Stromal cell of bone marrow (primary cell): Measurements from ENCODE around the gene ASCC1.
"Not testable (repeated sequence)": the region's sequence is repeated elsewhere in the genome, so short reads cannot be mapped to it uniquely, and the experiment has no call there.

Experiments
- DNase-seq: peaks from one replicate; pipeline ENCODE4 v3.0.0-alpha.2; 2012; ENCODE audit warnings: low read depth

The ASCC1 gene

GRCh38 chr10:72248468-72249151, 32.5 kb upstream of the ASCC1 start:
- no peak for DNase-seq

GRCh38 chr10:72245949-72246525, 30.0 kb upstream of the ASCC1 start:
- DNase-seq: no peak

- no peak for DNase-seq
These were observed 28.5 kb upstream of the ASCC1 start for GRCh38 chr10:72244573-72245038.

GRCh38 chr10:72243822-72244437, 27.9 kb upstream of the ASCC1 start:
- peak; percentile 86 for DNase-seq

GRCh38 chr10:72242675-72243074, 26.6 kb upstream of the ASCC1 start:
- DNase-seq: no peak

- no peak for DNase-seq
These were observed 25.7 kb upstream of the ASCC1 start for GRCh38 chr10:72241691-72242252.

GRCh38 chr10:72240371-72240770, 24.3 kb upstream of the ASCC1 start:
- no peak for DNase-seq

GRCh38 chr10:72239409-72239808, 23.3 kb upstream of the ASCC1 start:
- DNase-seq: no peak

- DNase-seq: no peak
These were observed 22.5 kb upstream of the ASCC1 start for GRCh38 chr10:72238392-72239175.

GRCh38 chr10:72235544-72236279, 19.6 kb upstream of the ASCC1 start:
- no peak for DNase-seq

GRCh38 chr10:72234560-72235095, 18.6 kb upstream of the ASCC1 start:
- no peak for DNase-seq

- no peak for DNase-seq
These were observed 17.5 kb upstream of the ASCC1 start for GRCh38 chr10:72233621-72234020.

- DNase-seq: peak; percentile 61
These were observed 13.5 kb upstream of the ASCC1 start for GRCh38 chr10:72229261-72230251.

- DNase-seq: no peak
These were observed 12.3 kb upstream of the ASCC1 start for GRCh38 chr10:72228318-72228751.

GRCh38 chr10:72227826-72228225, 11.8 kb upstream of the ASCC1 start:
- no peak for DNase-seq

- DNase-seq: no peak
These were observed 10.4 kb upstream of the ASCC1 start for GRCh38 chr10:72226418-72227027.

GRCh38 chr10:72224191-72224590, 8.1 kb upstream of the ASCC1 start:
- DNase-seq: not testable (repeated sequence)

- no peak for DNase-seq
These were observed 7.6 kb upstream of the ASCC1 start for GRCh38 chr10:72223743-72224101.

- DNase-seq: no peak
These were observed 5.2 kb upstream of the ASCC1 start for GRCh38 chr10:72221278-72221677.

GRCh38 chr10:72220637-72221036, 4.6 kb upstream of the ASCC1 start:
- no peak for DNase-seq
